Measurements from ENCODE around the gene PNKP. TPM values are rescaled to one million over a fixed set of nuclear protein-coding genes. Genes with fewer than 3 reads are reported as not detected.
A peak's percentile ranks its signal among the peaks of the same experiment; 100 is the strongest.

PNKP gene
- total and polyA plus RNA-seq, 3 experiments from 2014 or later = 28.4 to 98.7 (median 91.6) TPM

DNA sequence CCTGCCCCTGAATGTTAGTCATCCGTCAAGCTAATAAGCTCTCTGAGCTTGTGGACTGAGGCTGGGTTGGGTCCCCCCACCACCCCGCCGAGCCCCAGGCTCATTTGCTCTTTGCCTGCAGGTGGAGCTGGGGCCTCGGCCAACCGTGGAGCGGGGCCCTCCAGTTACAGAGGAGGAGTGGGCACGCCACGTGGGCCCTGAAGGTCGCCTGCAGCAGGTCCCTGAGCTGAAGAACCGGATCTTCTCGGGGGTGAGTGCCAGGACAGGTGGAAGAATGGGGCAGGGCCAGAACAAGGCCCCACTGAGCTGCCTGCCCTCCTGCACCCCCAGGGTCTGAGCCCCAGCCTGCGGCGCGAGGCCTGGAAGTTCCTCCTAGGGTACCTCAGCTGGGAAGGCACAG, 15.3 kb upstream of the PNKP start:
- no peaks in the 10 kb centered on the region for H3K9me3 Mint-ChIP-seq
- H3K4me3 ChIP-seq (ENCODE audit: low read length) = no peak overlapping the region
- H3K4me1 Mint-ChIP-seq = peaks cover 11 to 18% (median 14%) of the 10 kb centered on the region in 3 donors
- peak overlapping the region in 2 of 8 donors; percentile 33 to 81 for H3K27ac Mint-ChIP-seq
- H3K4me3 Mint-ChIP-seq = peak overlapping the region in 1 of 7 donors; percentile 27
- H3K36me3 ChIP-seq (ENCODE audit: insufficient read depth, low read length) = peaks cover 38% of the 10 kb centered on the region
- H3K9me3 ChIP-seq (ENCODE audit: low read length) = no peaks in the 10 kb centered on the region
- peaks cover 0 to 3% of the 10 kb centered on the region in 2 donors for H3K27me3 Mint-ChIP-seq
- no peak for DNase-seq
- no peak overlapping the region for H3K27ac ChIP-seq (ENCODE audit: low read depth, low read length)
- ChIA-PET POLR2A (interaction anchor here (0.5 kb wide), 1 partner anchor 45 kb away, joined by 3 read pairs; no protein-coding TSS in a partner anchor), CTCF (interaction anchor here (0.8 kb wide), 1 partner anchor 15 kb away, joined by 3 read pairs; no protein-coding TSS in a partner anchor)
- peaks cover 12% of the 10 kb centered on the region for H3K4me1 ChIP-seq (ENCODE audit: insufficient read depth, low read length)
- H3K27me3 ChIP-seq (ENCODE audit: insufficient read depth, low read length, poor library complexity, severe bottlenecking) = no peaks in the 10 kb centered on the region
- peaks cover 5 to 74% (median 9%) of the 10 kb centered on the region in 3 donors for H3K36me3 Mint-ChIP-seq

GRCh38 chr19:49881672-49882394, 14.5 kb upstream of the PNKP start:
- Histone ChIP-seq H3K36me3 (ENCODE audit: insufficient read depth, low read length) (peaks cover 38% of the 10 kb centered on the region), H3K27ac (ENCODE audit: low read depth, low read length) (no peak overlapping the region), H3K9me3 (ENCODE audit: low read length) (no peaks in the 10 kb centered on the region), H3K27me3 (ENCODE audit: insufficient read depth, low read length, poor library complexity, severe bottlenecking) (no peaks in the 10 kb centered on the region), H3K4me1 (ENCODE audit: insufficient read depth, low read length) (peaks cover 12% of the 10 kb centered on the region), H3K4me3 (ENCODE audit: low read length) (no peak overlapping the region)
- ChIA-PET POLR2A (no interaction called here), CTCF (interaction anchor here (0.8 to 1.1 kb wide), 2 partner anchors 9 to 16 kb away, joined by 3 read pairs; no protein-coding TSS in a partner anchor)
- no peak for DNase-seq
- peaks cover 11 to 18% (median 14%) of the 10 kb centered on the region in 3 donors for H3K4me1 Mint-ChIP-seq
- peak overlapping the region in 1 of 8 donors; percentile 81 for H3K27ac Mint-ChIP-seq
- no peaks in the 10 kb centered on the region for H3K9me3 Mint-ChIP-seq
- H3K27me3 Mint-ChIP-seq = peaks cover 0 to 3% of the 10 kb centered on the region in 2 donors
- peak overlapping the region in 2 of 7 donors; percentile 27 to 51 for H3K4me3 Mint-ChIP-seq
- H3K36me3 Mint-ChIP-seq = peaks cover 5 to 73% (median 9%) of the 10 kb centered on the region in 3 donors

- Mint-ChIP-seq H3K27ac (no peak overlapping the region), H3K4me1 (peaks cover 11 to 18% (median 14%) of the 10 kb centered on the region in 3 donors), H3K36me3 (peaks cover 5 to 69% (median 9%) of the 10 kb centered on the region in 3 donors), H3K27me3 (peaks cover 0 to 3% of the 10 kb centered on the region in 2 donors), H3K9me3 (no peaks in the 10 kb centered on the region), H3K4me3 (no peak overlapping the region)
- H3K9me3 ChIP-seq (ENCODE audit: low read length) = no peaks in the 10 kb centered on the region
- CTCF ChIA-PET = interaction anchor here (1.1 kb wide), 1 partner anchor 9 kb away, joined by 3 read pairs; no protein-coding TSS in a partner anchor
- H3K36me3 ChIP-seq (ENCODE audit: insufficient read depth, low read length) = peaks cover 38% of the 10 kb centered on the region
- POLR2A ChIA-PET = no interaction called here
- DNase-seq = no peak
- H3K27ac ChIP-seq (ENCODE audit: low read depth, low read length) = no peak overlapping the region
- no peak overlapping the region for H3K4me3 ChIP-seq (ENCODE audit: low read length)
- peaks cover 12% of the 10 kb centered on the region for H3K4me1 ChIP-seq (ENCODE audit: insufficient read depth, low read length)
- no peaks in the 10 kb centered on the region for H3K27me3 ChIP-seq (ENCODE audit: insufficient read depth, low read length, poor library complexity, severe bottlenecking)
Measured at GRCh38 chr19:49881186-49881585, 13.8 kb upstream of the PNKP start.

DNA sequence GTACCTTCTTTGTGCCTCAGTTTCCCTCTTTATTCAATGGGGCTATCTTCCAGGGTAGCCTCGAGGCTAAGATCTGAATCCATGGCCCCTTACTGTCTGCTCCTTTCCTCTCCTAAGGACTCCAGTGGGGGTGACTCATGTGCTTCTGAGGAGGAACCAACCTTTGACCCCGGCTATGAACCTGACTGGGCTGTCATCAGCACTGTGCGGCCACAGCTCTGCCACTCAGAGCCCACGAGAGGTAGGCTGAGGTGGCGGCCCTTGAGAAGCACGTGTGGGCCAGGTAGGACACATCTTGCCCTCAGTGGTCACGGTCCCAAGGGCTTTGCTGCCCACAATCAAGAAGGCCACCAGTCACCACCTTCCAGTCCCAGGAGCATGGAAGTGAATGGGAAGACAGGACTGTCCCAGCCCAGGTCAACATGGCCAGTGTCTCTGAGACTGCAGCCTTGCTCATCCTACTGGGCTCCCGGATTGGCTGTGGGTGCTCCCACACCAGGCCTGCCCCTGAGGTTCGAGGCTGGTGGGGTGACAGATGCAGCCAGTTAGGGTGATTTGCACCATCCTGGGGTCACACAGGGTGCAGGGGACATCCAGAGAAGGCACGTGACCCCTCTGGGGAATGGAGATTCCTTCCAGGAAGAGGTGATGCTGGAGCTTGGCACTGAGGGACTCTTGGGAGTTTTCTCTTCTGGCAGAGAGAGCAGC, 12.9 kb upstream of the PNKP start:
- H3K9me3 Mint-ChIP-seq = no peaks in the 10 kb centered on the region
- Histone ChIP-seq H3K4me3 (ENCODE audit: low read length) (no peak overlapping the region), H3K4me1 (ENCODE audit: insufficient read depth, low read length) (peaks cover 18% of the 10 kb centered on the region), H3K9me3 (ENCODE audit: low read length) (no peaks in the 10 kb centered on the region), H3K27me3 (ENCODE audit: insufficient read depth, low read length, poor library complexity, severe bottlenecking) (no peaks in the 10 kb centered on the region), H3K27ac (ENCODE audit: low read depth, low read length) (no peak overlapping the region), H3K36me3 (ENCODE audit: insufficient read depth, low read length) (peaks cover 38% of the 10 kb centered on the region)
- peaks cover 0 to 3% of the 10 kb centered on the region in 2 donors for H3K27me3 Mint-ChIP-seq
- DNase-seq = no peak
- peak overlapping the region in 1 of 7 donors; percentile 12 for H3K4me3 Mint-ChIP-seq
- ChIA-PET CTCF (interaction anchor here (1.1 to 1.8 kb wide), 2 partner anchors 10 to 13 kb away, joined by 3 to 4 read pairs; no protein-coding TSS in a partner anchor), POLR2A (interaction anchor here (0.6 kb wide), 1 partner anchor 428 kb away, joined by 3 read pairs; no protein-coding TSS in a partner anchor)
- H3K36me3 Mint-ChIP-seq = peaks cover 5 to 68% (median 9%) of the 10 kb centered on the region in 3 donors
- H3K27ac Mint-ChIP-seq = peak overlapping the region in 1 of 8 donors; percentile 14
- peaks cover 17 to 25% (median 20%) of the 10 kb centered on the region in 3 donors for H3K4me1 Mint-ChIP-seq

- H3K27ac ChIP-seq (ENCODE audit: low read depth, low read length) = no peak overlapping the region
- peaks cover 38% of the 10 kb centered on the region for H3K36me3 ChIP-seq (ENCODE audit: insufficient read depth, low read length)
- CTCF ChIA-PET = interaction anchor here (1.8 kb wide), 1 partner anchor 14 kb away, joined by 4 read pairs; no protein-coding TSS in a partner anchor
- peak overlapping the region in 1 of 7 donors; percentile 19 for H3K4me3 Mint-ChIP-seq
- peaks cover 0 to 3% of the 10 kb centered on the region in 2 donors for H3K27me3 Mint-ChIP-seq
- no peaks in the 10 kb centered on the region for H3K9me3 Mint-ChIP-seq
- POLR2A ChIA-PET = interaction anchor here (0.6 to 1.4 kb wide), 3 partner anchors 10 to 427 kb away, joined by 3 to 7 read pairs (median 4); partner anchors contain the start of gene PNKP
- no peak for DNase-seq
- H3K9me3 ChIP-seq (ENCODE audit: low read length) = no peaks in the 10 kb centered on the region
- H3K27me3 ChIP-seq (ENCODE audit: insufficient read depth, low read length, poor library complexity, severe bottlenecking) = no peaks in the 10 kb centered on the region
- peaks cover 20 to 31% (median 26%) of the 10 kb centered on the region in 3 donors for H3K4me1 Mint-ChIP-seq
- peak overlapping the region in 1 of 8 donors; percentile 30 for H3K27ac Mint-ChIP-seq
- no peak overlapping the region for H3K4me3 ChIP-seq (ENCODE audit: low read length)
- peaks cover 19% of the 10 kb centered on the region for H3K4me1 ChIP-seq (ENCODE audit: insufficient read depth, low read length)
- peaks cover 5 to 61% (median 9%) of the 10 kb centered on the region in 3 donors for H3K36me3 Mint-ChIP-seq
Measured at GRCh38 chr19:49879243-49879963, 12.0 kb upstream of the PNKP start.

GRCh38 chr19:49878744-49879070, 11.3 kb upstream of the PNKP start:
- no peak for DNase-seq
- Mint-ChIP-seq H3K4me3 (peak overlapping the region in 1 of 7 donors; percentile 43), H3K9me3 (no peaks in the 10 kb centered on the region), H3K4me1 (peaks cover 20 to 31% (median 26%) of the 10 kb centered on the region in 3 donors), H3K27me3 (peaks cover 0 to 3% of the 10 kb centered on the region in 2 donors), H3K27ac (peak overlapping the region in 4 of 8 donors; percentile 19 to 85 (median 52)), H3K36me3 (peaks cover 5 to 55% (median 8%) of the 10 kb centered on the region in 3 donors)
- no peaks in the 10 kb centered on the region for H3K9me3 ChIP-seq (ENCODE audit: low read length)
- ChIA-PET POLR2A (interaction anchor here (1.2 to 1.4 kb wide), 2 partner anchors 9 to 11 kb away, joined by 4 to 7 read pairs; partner anchors contain the start of gene PNKP), CTCF (no interaction called here)
- H3K4me1 ChIP-seq (ENCODE audit: insufficient read depth, low read length) = peaks cover 19% of the 10 kb centered on the region
- peak overlapping the region; percentile 98 for H3K27ac ChIP-seq (ENCODE audit: low read depth, low read length)
- no peaks in the 10 kb centered on the region for H3K27me3 ChIP-seq (ENCODE audit: insufficient read depth, low read length, poor library complexity, severe bottlenecking)
- peaks cover 35% of the 10 kb centered on the region for H3K36me3 ChIP-seq (ENCODE audit: insufficient read depth, low read length)
- peak overlapping the region; percentile 61 for H3K4me3 ChIP-seq (ENCODE audit: low read length)
